Putamen (tissue), 1 donor: Measurements from ENCODE around the gene DEXI.
"Not testable (repeated sequence)": the region's sequence is repeated elsewhere in the genome, so short reads cannot be mapped to it uniquely, and the experiment has no call there.

ENCODE experiments used
- DNase-seq: peaks from one replicate; pipeline ENCODE4 v3.0.0-alpha.2; 2016; ENCODE audit warnings: low spot score

Gene DEXI

DNA sequence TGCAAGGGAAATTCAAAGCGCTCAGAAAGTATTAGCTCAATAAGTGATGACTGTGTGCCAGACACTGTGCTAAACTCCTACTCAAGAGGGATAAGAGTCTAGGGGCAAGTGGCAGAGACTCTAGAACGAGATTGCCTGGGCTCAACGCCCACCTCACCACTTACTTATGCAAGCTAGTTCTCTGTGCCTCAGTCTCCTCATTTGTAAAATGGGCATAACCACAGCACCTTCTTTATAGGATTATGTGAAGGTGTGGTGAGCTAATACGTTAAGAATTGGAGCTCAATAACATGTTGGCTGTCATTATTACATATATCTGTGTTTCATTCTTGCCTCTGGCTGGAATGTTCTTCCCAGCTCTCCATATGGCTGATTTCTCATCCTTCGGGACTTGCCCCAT lies 15.4 kb downstream of the DEXI start:
- DNase-seq, result no peak

DNA sequence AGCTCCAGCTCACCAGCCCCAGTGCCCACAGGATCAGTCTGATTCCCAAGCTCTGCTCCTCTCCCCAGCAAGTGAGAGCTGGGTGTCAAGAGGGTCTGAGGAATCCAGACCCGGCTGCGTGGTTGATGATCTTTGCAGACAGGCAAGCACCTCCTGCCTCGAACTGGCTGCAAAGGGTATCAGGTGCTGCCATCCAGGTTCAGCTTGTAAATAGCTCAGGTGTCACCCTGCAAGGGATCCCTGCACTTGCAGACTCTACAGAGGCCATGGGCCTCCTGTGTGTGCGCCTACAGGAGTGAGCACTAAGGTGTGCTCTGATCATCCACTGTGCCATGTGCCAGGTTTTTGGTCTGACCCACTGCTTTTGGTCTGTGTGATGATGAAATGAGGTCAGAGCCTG lies 16.2 kb downstream of the DEXI start:
- DNase-seq, result no peak

- not testable (repeated sequence) for DNase-seq
Observed at GRCh38 chr16:10925285-10925684, 17.0 kb downstream of the DEXI start.

- peak; percentile 64 for DNase-seq
Observed at GRCh38 chr16:10923650-10924214, 18.5 kb downstream of the DEXI start.

DNA sequence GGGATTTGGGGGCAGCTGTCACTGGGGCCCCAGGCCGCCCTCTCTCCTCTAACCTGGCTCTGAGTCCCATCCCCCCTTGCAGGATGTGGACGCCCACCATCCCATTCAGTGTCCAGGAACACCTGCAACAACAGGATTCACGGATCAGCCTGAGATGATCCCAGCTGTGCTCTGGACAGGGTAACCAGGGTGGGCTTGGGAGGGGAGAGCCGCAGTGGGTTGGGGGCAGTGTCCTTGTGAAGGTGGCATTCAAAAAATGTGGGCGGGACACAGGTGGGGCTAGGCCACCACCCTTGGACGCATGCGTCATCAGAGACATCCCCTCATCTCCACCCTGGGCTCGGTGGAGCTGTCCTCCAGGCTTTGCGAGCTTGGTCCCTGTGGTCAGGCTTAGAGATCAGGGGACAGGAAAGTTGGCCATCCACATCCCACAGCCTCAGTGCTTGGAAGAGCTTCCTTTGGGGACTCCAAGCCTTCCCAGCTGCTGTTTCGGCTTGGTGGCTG lies 19.1 kb downstream of the DEXI start:
- no peak for DNase-seq

DNA sequence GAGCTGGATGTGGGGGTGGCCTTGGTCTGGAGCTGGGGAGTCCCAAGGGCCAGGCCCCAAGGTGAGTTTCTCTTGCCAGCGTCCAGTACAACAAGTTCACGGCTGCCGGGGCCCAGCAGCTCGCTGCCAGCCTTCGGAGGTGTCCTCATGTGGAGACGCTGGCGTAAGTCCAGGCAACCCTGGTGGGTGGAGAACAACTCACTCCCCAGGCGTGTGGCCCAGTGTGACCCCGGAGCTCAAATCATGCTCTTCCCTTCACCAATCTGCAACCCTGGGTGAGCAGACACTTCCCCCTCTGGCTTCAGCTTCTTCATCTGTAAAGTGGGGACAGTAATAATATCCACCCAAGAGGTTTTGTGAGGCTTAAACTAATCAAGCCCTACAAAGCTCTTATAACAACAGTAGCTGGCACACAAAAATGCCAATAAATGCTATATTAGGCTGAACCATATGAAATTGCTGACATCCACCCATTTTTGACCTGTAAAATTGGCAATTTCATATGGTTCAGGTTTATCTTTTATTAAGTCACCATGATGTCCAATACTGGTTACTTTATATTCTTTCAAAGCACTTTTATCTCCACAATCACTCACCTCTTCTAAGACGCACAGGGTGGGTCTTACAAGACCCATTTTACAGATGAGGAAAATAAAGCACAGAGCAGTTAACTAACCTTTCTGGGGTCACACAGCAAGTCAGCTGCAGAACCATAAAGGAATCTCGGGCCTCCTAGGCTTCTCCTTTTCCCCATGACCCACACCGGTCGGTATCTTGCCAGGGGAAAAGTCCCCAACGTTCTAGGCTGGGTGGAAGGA lies 19.7 kb downstream of the DEXI start:
- DNase-seq, result no peak

- DNase-seq, result no peak
Observed at GRCh38 chr16:10921536-10922327, 20.5 kb downstream of the DEXI start.

DNA sequence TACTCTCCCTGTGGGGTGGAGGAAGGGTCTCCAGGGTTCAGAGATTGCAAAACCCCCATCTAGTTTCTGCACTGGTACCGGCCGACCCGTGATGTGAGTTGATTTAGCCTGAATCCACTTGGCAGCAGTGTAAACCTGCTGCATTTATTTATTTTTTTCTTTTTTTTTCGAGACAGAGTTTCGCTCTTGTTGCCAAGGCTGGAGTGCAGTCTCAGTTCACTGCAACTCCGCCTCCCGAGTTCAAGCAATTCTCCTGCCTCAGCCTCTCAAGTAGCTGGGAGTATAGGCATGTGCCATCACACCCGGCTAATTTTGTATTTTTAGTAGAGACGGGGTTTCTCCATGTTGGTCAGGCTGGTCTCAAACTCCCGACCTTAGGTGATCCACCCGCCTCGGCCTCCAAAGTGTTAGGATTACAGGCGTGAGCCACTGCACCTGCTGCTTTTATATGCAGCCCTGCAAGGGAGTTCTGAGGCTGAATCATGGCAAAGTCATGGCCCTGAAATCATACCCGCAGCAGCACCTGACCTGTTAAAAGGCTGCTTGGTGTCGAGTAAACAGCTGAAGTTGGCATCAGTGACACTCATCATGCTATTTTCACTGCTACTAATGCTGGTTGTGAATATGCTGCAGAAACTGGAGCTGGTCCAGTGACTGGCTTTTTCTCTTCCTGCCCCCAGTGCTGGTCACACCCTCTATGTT lies 21.4 kb downstream of the DEXI start:
- DNase-seq, result no peak

- no peak for DNase-seq
Observed at GRCh38 chr16:10919003-10919351, 23.3 kb downstream of the DEXI start.

DNA sequence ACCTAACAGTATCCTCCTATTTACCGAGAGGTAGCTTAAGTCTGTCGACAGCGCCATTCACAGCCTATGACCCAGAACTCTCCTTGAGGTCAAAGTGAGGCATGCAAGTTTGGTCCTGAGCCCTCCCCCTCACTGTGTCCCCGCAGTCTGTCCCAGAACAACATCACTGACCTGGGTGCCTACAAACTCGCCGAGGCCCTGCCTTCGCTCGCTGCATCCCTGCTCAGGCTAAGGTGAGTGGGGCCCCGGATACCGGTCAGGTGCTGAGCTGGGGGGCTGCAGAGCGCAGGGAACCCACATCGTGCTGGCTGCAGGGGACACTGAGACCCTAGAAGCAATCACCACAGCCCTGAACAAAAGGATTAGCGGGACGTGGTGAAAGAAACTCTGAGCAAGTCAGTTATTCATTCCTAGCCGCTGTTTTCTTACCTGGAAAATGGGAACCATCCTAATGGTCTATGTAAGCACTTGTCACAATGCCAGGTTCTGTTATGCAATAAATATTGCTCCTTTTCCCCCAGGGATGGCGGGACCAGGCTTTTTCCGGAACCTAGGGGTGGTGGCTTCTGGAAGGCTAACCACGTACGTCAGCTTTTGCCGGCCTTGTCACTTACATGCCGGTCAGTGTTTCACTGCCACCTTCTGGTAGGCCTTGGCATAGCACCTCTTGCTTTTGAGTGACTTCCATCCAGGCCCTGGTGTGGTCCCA lies 23.8 kb downstream of the DEXI start:
- DNase-seq, result peak; percentile 81

DNA sequence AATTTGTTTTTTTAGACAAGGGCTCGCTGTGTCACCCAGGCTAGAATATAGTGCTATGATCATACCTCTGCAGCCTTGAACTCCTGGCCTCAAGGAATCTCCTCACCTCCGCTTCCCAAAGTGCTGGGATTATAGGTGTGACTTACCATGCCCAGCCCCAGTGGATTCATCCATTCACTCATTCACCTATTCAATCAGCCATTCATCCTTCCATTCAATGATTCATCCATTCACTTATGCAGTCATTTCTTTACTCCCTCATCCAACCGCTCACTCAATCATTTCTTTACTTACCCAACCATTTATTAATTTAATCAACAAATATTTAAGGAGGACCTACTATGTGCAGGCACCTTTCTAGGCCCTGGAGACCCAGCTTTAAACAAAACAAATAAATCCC lies 25.7 kb downstream of the DEXI start:
- no peak for DNase-seq

- DNase-seq, result no peak
Observed at GRCh38 chr16:10911267-10911666, 31.0 kb downstream of the DEXI start.

DNA sequence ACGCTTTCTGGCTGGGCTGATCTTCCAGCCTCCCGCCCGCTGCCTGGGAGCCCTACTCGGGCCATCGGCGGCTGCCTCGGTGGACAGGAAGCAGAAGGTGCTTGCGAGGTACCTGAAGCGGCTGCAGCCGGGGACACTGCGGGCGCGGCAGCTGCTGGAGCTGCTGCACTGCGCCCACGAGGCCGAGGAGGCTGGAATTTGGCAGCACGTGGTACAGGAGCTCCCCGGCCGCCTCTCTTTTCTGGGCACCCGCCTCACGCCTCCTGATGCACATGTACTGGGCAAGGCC lies 34.6 kb downstream of the DEXI start:
- no peak for DNase-seq

GRCh38 chr16:10906914-10907756 lies 35.1 kb downstream of the DEXI start:
- no peak for DNase-seq

- no peak for DNase-seq
Observed at GRCh38 chr16:10906482-10906881, 35.8 kb downstream of the DEXI start.

DNA sequence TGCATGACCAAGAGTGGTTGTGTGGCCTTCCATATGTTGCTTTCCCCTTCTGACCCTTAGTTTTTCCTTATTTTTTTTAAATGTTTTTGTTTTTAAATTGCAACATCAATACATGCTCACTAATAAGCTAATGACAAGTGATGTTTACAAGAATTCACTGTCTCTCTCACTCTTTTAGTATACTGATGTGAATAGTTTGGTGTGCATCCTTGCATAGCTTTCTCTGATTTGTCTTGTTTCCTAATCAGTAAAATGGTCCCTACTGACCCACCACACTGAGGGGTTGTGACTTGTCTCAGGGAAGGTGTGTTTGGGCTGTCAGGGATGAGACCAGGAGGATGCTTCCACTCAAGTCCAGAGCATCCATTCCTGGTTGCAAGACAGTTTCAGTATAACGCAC lies 39.3 kb downstream of the DEXI start:
- DNase-seq, result no peak

GRCh38 chr16:10897134-10897533 lies 45.1 kb downstream of the DEXI start:
- no peak for DNase-seq

GRCh38 chr16:10896723-10897122 lies 45.5 kb downstream of the DEXI start:
- no peak for DNase-seq

GRCh38 chr16:10896165-10896564 lies 46.1 kb downstream of the DEXI start:
- no peak for DNase-seq

GRCh38 chr16:10895053-10895946 lies 47.0 kb downstream of the DEXI start:
- no peak for DNase-seq
